ENCODE data around the gene VILL. TPM values are rescaled to one million over a fixed set of nuclear protein-coding genes. Genes with fewer than 3 reads are reported as not detected.

The VILL gene
- total and polyA plus RNA-seq, 4 donors, result 10.2 to 32.3 (median 22.5) TPM

- H3K27ac ChIP-seq (ENCODE audit: low read depth in 1 of 2, low read length in 1 of 2), result no peak overlapping the region
- H3K27me3 ChIP-seq (ENCODE audit: control insufficient read depth in 3 of 3, insufficient read depth in 3 of 3, low read length in 2 of 3), result no peaks in the 10 kb centered on the region
- peaks cover 0 to 49% (median 25%) of the 10 kb centered on the region in 4 donors for H3K36me3 ChIP-seq (ENCODE audit: control insufficient read depth in 4 of 4, insufficient read depth in 4 of 4, low read length in 4 of 4)
- ATAC-seq (ENCODE audit: insufficient read depth, low FRiP score) (no peak), DNase-seq (no peak)
- no peak overlapping the region for H3K4me3 ChIP-seq
- H3K9me3 ChIP-seq (ENCODE audit: control insufficient read depth in 4 of 4, insufficient read depth in 3 of 4, low read length in 3 of 4), result no peaks in the 10 kb centered on the region
- 87 to 89% methylated on average over 16 of the region's 16 CpGs for WGBS, 2 donors
- TF ChIP-seq CTCF (IDR thresholded peaks at IDR 0.05; ENCODE audit: control extremely low read depth, extremely low read depth), result no peak
- H3K4me1 ChIP-seq (ENCODE audit: control insufficient read depth in 5 of 5, insufficient read depth in 5 of 5, low read length in 5 of 5), result peaks cover 0 to 5% (median 0%) of the 10 kb centered on the region in 5 donors
- no peak overlapping the region for H3K9ac ChIP-seq (ENCODE audit: insufficient read depth in 1 of 2, low read length in 2 of 2)
Measured at GRCh38 chr3:38008971-38009580, 18.5 kb downstream of the VILL start.

- 91 to 92% methylated on average over 26 to 27 of the region's 27 CpGs for WGBS, 2 donors
- no peak for TF ChIP-seq CTCF (IDR thresholded peaks at IDR 0.05; ENCODE audit: control extremely low read depth, extremely low read depth)
- no peak for DNase-seq
Measured at GRCh38 chr3:38009807-38010591, 19.4 kb downstream of the VILL start.

GRCh38 chr3:38011111-38011510, 20.5 kb downstream of the VILL start:
- no peaks in the 10 kb centered on the region for H3K27me3 ChIP-seq (ENCODE audit: control insufficient read depth in 3 of 3, insufficient read depth in 3 of 3, low read length in 2 of 3)
- H3K27ac ChIP-seq (ENCODE audit: low read depth in 1 of 2, low read length in 1 of 2), result no peak overlapping the region
- ATAC-seq (ENCODE audit: insufficient read depth, low FRiP score) (no peak), DNase-seq (no peak)
- H3K9me3 ChIP-seq (ENCODE audit: control insufficient read depth in 4 of 4, insufficient read depth in 3 of 4, low read length in 3 of 4), result no peaks in the 10 kb centered on the region
- no peak for TF ChIP-seq CTCF (IDR thresholded peaks at IDR 0.05; ENCODE audit: control extremely low read depth, extremely low read depth)
- peaks cover 3 to 47% (median 35%) of the 10 kb centered on the region in 4 donors for H3K36me3 ChIP-seq (ENCODE audit: control insufficient read depth in 4 of 4, insufficient read depth in 4 of 4, low read length in 4 of 4)
- H3K4me3 ChIP-seq, result no peak overlapping the region
- no peaks in the 10 kb centered on the region for H3K4me1 ChIP-seq (ENCODE audit: control insufficient read depth in 5 of 5, insufficient read depth in 5 of 5, low read length in 5 of 5)
- 95 to 96% methylated on average over 21 of the region's 21 CpGs for WGBS, 2 donors
- H3K9ac ChIP-seq (ENCODE audit: insufficient read depth in 1 of 2, low read length in 2 of 2), result no peak overlapping the region

More at GRCh38 chr3:38009807-38010591, 19.4 kb downstream of the VILL start:
- Histone ChIP-seq H3K9me3 (ENCODE audit: control insufficient read depth in 4 of 4, insufficient read depth in 3 of 4, low read length in 3 of 4) (no peaks in the 10 kb centered on the region), H3K27ac (ENCODE audit: low read depth in 1 of 2, low read length in 1 of 2) (no peak overlapping the region), H3K4me3 (no peak overlapping the region), H3K36me3 (ENCODE audit: control insufficient read depth in 4 of 4, insufficient read depth in 4 of 4, low read length in 4 of 4) (peaks cover 0 to 49% (median 24%) of the 10 kb centered on the region in 4 donors), H3K4me1 (ENCODE audit: control insufficient read depth in 5 of 5, insufficient read depth in 5 of 5, low read length in 5 of 5) (peaks cover 0 to 3% (median 0%) of the 10 kb centered on the region in 5 donors), H3K9ac (ENCODE audit: insufficient read depth in 1 of 2, low read length in 2 of 2) (no peak overlapping the region), H3K27me3 (ENCODE audit: control insufficient read depth in 3 of 3, insufficient read depth in 3 of 3, low read length in 2 of 3) (no peaks in the 10 kb centered on the region)
- no peak for ATAC-seq (ENCODE audit: insufficient read depth, low FRiP score)

Measured in lung (tissue), 12 donors.